Measurements from ENCODE around the gene UROS. TPM values are rescaled to one million over a fixed set of nuclear protein-coding genes. Genes with fewer than 3 reads are reported as not detected.

The UROS gene
- total and polyA plus RNA-seq, 4 donors, result 24.9 to 157 (median 37.9) TPM

- peaks cover 7 to 52% (median 40%) of the 10 kb centered on the region in 4 donors for H3K36me3 ChIP-seq (ENCODE audit: control insufficient read depth in 4 of 4, insufficient read depth in 3 of 4, low read depth in 1 of 4, low read length in 3 of 4)
- TF ChIP-seq RXRA (IDR thresholded peaks at IDR 0.05) (no peak), NR2F2 (IDR thresholded peaks at IDR 0.05) (no peak), RAD21 (IDR thresholded peaks at IDR 0.05) (no peak), GABPA (IDR thresholded peaks at IDR 0.05 in 1 of 2, conservative IDR thresholded peaks at IDR 0.05 in 1 of 2) (no peak), HNF4G (IDR thresholded peaks at IDR 0.05) (no peak), ATF3 (IDR thresholded peaks at IDR 0.05) (no peak), SP1 (IDR thresholded peaks at IDR 0.05) (no peak), TAF1 (conservative IDR thresholded peaks at IDR 0.05) (no peak), FOXA1 (IDR thresholded peaks at IDR 0.05) (no peak), REST (IDR thresholded peaks at IDR 0.05) (no peak), ZBTB33 (IDR thresholded peaks at IDR 0.05) (no peak), MAX (IDR thresholded peaks at IDR 0.05) (no peak)
- H3K9me3 ChIP-seq (ENCODE audit: control insufficient read depth in 4 of 4, low read length in 3 of 4), result no peaks in the 10 kb centered on the region
- H3K4me3 ChIP-seq (ENCODE audit: low read depth in 1 of 3, low read length in 3 of 3), result no peak overlapping the region
- no peaks in the 10 kb centered on the region for H3K27me3 ChIP-seq (ENCODE audit: control insufficient read depth in 4 of 4, insufficient read depth in 4 of 4, low read length in 3 of 4)
- H3K27ac ChIP-seq (ENCODE audit: low read depth in 1 of 2, low read length in 2 of 2), result no peak overlapping the region
- no peak for DNase-seq (ENCODE audit: low spot score)
- H3K4me1 ChIP-seq (ENCODE audit: control insufficient read depth in 4 of 4, insufficient read depth in 4 of 4, low read length in 3 of 4), result peaks cover 2 to 10% (median 9%) of the 10 kb centered on the region in 4 donors
- H3K9ac ChIP-seq (ENCODE audit: low read depth in 1 of 2, low read length in 2 of 2), result no peak overlapping the region
- WGBS, result 96% methylated on average over 9 of the region's 9 CpGs
Observed at GRCh38 chr10:125840406-125840805, 17.3 kb upstream of the UROS start.

GRCh38 chr10:125838802-125839575 lies 15.9 kb upstream of the UROS start:
- Histone ChIP-seq H3K4me1 (ENCODE audit: control insufficient read depth in 4 of 4, insufficient read depth in 4 of 4, low read length in 3 of 4) (no peaks in the 10 kb centered on the region), H3K36me3 (ENCODE audit: control insufficient read depth in 4 of 4, insufficient read depth in 3 of 4, low read depth in 1 of 4, low read length in 3 of 4) (peaks cover 9 to 57% (median 43%) of the 10 kb centered on the region in 4 donors), H3K9ac (ENCODE audit: low read depth in 1 of 2, low read length in 2 of 2) (no peak overlapping the region), H3K27ac (ENCODE audit: low read depth in 1 of 2, low read length in 2 of 2) (no peak overlapping the region), H3K9me3 (ENCODE audit: control insufficient read depth in 4 of 4, low read length in 3 of 4) (no peaks in the 10 kb centered on the region), H3K4me3 (ENCODE audit: low read depth in 1 of 3, low read length in 3 of 3) (no peak overlapping the region), H3K27me3 (ENCODE audit: control insufficient read depth in 4 of 4, insufficient read depth in 4 of 4, low read length in 3 of 4) (no peaks in the 10 kb centered on the region)
- DNase-seq (ENCODE audit: low spot score), result no peak
- WGBS, result 96% methylated on average over 9 of the region's 9 CpGs
- TF ChIP-seq NR2F2 (IDR thresholded peaks at IDR 0.05) (no peak), ATF3 (IDR thresholded peaks at IDR 0.05) (no peak)
